ENCODE data around the gene FAM25C.
"Not testable (repeated sequence)": the region's sequence is repeated elsewhere in the genome, so short reads cannot be mapped to it uniquely, and the experiment has no call there.

- not testable (repeated sequence) for TF ChIP-seq CTCF (IDR thresholded peaks at IDR 0.05); EZH2 (IDR thresholded peaks at IDR 0.05; ENCODE audit: borderline replicate concordance, insufficient read depth, low read depth, low read length, poor library complexity, severe bottlenecking)
Measured at GRCh38 chr10:47989542-47989950, 10.0 kb downstream of the FAM25C start.
